CD4-positive, alpha-beta T cell treated with Interleukin-15 for 1 hour (primary cell): Measurements from ENCODE around the gene CPXM1.
A peak's percentile ranks its signal among the peaks of the same experiment; 100 is the strongest.
"Not testable (repeated sequence)": the region's sequence is repeated elsewhere in the genome, so short reads cannot be mapped to it uniquely, and the experiment has no call there.

Experiments
- DNase-seq: peaks from one replicate; pipeline ENCODE4 v3.0.0-alpha.2; 2020

Gene CPXM1

GRCh38 chr20:2800521-2801285, at the start of gene CPXM1:
Gene CPXM1, minus strand, starts transcription at chr20:2800627. Its CDS starts 55 bp downstream, at chr20:2800572.
- no peak for DNase-seq

DNA sequence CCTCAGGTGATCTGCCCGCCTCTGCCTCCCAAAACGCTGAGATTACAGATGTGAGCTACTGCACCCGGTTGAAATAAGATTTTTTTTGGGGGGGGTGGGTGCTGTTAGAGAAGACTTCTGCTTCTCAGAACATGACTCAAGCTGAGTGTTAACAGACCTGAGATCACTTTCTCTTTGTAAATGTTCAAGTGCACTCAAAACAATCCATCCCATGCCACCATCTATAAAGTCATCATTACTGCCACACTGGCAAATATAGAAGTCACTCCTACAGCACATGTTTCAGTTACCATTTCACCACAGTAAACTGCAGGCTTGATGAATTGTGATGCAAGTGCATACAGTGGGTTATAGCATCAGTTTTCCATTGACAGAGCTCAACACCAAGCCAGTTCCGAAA, 49.1 kb upstream of the CPXM1 start:
- DNase-seq, result no peak

GRCh38 chr20:2847802-2848201, 47.4 kb upstream of the CPXM1 start:
- DNase-seq, result no peak

DNA sequence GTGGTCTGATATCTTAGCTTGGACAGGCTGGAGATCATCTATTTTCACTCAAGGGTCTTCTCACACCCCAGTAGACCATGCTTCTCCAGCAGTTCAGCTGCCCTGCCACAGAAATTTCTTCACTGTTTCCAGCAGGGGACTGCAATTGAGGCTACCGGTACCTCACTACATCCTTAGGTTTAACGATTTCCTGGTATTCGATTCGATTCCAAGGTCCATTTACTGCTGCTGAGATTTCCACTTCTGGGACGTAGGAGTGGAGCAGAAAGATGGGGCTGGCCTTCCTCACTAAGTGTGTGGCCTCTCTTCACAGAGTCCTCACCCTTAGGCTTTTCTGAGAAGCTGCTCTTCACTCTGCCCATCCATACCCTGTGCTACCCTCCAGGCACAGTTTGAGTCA, 46.3 kb upstream of the CPXM1 start:
- DNase-seq, result no peak

DNA sequence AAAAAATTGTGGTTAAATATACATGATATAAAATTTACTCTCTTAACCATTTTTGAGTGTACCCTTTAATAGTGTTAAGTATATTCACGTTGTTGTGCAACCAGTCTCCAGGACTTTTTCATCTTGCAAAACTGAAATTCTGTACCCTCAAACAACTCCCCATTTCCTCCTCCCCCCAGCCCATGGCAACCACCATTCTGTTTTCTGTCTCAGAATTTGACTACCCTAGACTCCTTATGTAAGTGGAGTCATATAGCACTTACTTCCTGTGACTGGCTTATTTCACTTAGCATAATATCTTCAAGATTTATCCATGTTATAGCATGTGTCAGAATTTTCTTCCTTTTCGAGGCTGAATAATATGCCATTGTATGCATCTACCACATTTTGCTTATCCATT, 45.2 kb upstream of the CPXM1 start:
- DNase-seq, result no peak

- no peak for DNase-seq
Observed at GRCh38 chr20:2840967-2841531, 40.6 kb upstream of the CPXM1 start.

GRCh38 chr20:2840138-2840966, 39.9 kb upstream of the CPXM1 start, which contains the start of the genes PCED1A and VPS16:
Gene PCED1A, minus strand, starts transcription at chr20:2840655. Its CDS starts 743 bp downstream, at chr20:2839912.
Gene VPS16, plus strand, starts transcription at chr20:2840745. Its CDS starts 30 bp downstream, at chr20:2840775.
- DNase-seq, result peak; percentile 88

DNA sequence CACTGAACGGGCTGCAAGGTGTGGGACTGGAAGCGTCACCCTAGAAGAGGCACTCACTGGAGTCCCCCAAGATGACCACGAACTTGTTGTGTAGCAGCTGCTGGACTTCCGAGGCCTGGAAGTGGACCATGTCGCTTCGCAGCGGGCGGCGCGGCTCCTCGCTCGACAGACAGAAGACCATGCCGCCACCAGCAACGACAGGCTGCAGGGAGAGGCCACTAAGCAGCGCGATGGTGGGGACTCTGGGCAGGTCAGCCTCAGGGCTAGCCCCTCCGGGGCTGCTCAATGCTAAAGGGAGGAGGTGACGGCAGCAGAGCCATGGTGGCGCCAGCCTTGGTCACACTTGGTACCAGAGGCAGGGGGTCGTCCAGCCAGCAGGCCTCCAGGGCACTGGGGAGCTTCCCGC, 39.3 kb upstream of the CPXM1 start:
- DNase-seq, result no peak

GRCh38 chr20:2838847-2839671, 38.6 kb upstream of the CPXM1 start:
- DNase-seq, result no peak

- DNase-seq, result no peak
Observed at GRCh38 chr20:2838170-2838797, 37.9 kb upstream of the CPXM1 start.

- no peak for DNase-seq
Observed at GRCh38 chr20:2837221-2837960, 37.0 kb upstream of the CPXM1 start.

GRCh38 chr20:2836035-2836434, 35.6 kb upstream of the CPXM1 start:
- DNase-seq, result no peak

- no peak for DNase-seq
Observed at GRCh38 chr20:2835331-2835796, 34.9 kb upstream of the CPXM1 start.

- DNase-seq, result no peak
Observed at GRCh38 chr20:2834401-2835110, 34.1 kb upstream of the CPXM1 start.

GRCh38 chr20:2833761-2834160, 33.3 kb upstream of the CPXM1 start:
- DNase-seq, result no peak

GRCh38 chr20:2831206-2831605, 30.8 kb upstream of the CPXM1 start:
- not testable (repeated sequence) for DNase-seq

DNA sequence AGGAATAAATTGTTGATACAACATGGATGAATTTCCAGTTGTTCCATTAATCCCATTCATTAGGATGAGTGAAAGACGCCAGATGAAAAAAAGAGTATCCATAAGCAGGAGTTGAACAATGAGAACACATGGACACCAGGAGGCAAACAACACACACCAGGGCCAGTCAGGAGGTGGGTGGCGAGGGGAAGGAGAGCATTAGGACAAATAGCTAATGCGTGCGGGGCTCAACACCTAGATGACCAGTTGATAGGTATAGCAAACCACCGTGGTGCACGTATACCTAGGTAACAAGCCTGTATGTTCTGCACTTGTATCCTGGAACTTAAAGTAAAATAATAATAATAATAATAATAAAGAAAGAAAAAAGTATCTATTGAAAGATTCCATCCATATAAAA, 28.9 kb upstream of the CPXM1 start:
- DNase-seq, result no peak

GRCh38 chr20:2826655-2827054, 26.2 kb upstream of the CPXM1 start:
- no peak for DNase-seq

DNA sequence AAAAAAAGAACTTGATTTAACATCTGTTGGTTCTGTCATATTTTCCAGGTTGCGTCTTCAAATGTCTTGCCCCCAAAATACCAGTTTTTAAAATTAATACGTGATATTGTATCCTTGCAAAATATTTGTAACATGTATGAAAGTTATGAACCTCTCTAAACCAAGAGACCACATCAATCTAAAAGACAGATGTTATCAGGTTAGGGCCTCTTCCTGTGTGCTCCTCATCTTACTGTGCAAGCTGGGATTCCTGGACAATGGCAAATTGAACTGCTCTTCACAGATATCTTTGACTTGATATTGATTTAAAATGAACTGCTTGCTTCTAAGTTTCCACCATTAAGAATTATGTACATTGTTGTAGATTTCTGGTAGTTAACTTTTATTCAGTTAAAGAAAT, 25.3 kb upstream of the CPXM1 start:
- DNase-seq, result no peak

DNA sequence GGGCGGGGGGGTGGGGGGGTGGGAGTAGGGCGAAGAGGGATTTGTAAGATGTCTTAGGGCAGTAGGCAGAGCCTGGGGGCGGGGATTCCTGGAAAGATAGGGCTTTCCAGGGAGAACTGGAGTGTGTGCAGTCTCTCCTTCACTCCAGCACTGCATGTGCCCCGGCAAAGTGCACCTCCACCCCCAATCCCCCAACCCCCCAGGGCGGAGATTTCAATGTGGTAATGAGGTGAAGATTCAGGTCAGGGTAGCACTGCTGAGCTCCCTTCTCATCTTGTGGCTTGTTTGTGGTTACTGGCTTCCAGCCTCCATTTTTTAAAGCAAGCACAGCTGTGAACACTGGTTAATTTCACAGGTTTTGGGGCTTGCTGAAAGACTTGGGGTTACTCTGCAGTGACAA, 21.6 kb upstream of the CPXM1 start:
- peak; percentile 39 for DNase-seq
